GM19023 (cell line): ENCODE measurements around the gene DCST1.

Experiments used
- ATAC-seq: cut with Tn5 transposase; IDR thresholded peaks from one replicate; pipeline ENCODE4 v1.9.1; 2021; ENCODE audit warnings: mild to moderate bottlenecking, moderate library complexity; ENCODE audit not compliant: unreplicated experiment

Gene DCST1

DNA sequence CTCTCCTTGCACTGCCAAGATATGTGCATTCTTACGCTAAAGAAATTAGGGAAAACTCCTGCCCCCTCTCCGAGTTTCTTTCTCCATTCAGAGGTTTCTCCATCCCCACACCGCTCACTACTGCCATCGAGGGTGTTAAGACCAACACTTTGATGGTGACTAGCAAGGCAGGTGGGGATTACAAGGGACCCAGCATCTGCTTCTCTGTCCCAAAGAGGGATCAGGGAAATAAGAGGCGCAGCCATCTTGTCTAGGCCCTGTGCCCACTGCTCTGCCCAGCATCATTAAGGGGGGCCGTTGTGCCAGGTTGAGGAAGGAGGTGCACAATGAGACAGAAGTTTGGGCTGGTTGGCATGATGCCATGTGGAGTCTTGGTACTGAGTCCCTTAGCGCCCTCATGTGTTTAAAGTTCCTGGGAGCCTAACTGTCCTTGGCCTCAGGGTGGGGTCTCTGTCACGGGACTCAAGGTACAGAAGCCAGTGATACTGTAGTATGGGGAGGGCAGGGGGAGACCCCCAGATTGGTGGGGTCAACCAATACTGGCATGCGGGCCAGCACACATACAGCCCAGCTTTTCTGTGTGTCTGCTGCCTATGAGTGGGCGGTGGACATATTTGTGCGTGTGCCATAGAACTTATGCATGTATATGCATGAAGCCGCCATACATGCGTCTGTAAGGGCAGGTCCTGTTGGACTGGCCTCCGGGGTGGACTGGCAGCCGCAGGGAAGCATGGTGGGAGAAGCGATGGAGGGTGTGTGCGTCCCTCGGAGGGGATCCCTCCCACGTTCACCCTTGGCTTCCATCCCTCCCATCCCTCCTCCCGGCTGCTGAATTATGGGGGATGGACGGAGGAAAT, 50.5 kb downstream of the DCST1 start:
- ATAC-seq: no peak

DNA sequence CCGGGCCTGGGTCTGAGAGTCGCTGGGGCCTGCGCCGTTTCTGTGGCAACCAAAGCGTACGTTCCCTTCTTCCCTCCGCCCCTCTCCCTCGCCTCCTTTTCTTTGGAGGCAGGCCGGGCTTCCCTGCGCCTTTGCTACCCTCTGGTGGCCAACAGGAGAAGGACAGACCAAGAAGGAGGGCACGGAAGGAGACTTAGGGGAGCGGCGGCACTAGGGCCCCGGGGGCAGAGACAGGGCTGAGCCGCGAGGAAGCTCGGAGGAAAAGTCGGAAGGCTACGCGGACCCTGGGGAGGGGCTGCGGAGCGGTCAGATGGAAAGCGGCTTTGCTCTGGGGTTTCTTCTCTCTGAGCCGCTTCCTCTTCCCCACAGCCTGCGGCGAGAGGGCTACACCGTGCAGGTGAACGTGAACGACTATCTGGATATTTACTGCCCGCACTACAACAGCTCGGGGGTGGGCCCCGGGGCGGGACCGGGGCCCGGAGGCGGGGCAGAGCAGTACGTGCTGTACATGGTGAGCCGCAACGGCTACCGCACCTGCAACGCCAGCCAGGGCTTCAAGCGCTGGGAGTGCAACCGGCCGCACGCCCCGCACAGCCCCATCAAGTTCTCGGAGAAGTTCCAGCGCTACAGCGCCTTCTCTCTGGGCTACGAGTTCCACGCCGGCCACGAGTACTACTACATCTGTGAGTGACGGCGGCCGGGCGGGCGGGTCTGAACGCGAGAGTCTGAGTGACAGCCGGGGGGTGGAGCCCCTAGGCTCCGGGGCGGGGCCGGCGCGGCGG, 51.3 kb downstream of the DCST1 start:
- ATAC-seq: peak; percentile 78

DNA sequence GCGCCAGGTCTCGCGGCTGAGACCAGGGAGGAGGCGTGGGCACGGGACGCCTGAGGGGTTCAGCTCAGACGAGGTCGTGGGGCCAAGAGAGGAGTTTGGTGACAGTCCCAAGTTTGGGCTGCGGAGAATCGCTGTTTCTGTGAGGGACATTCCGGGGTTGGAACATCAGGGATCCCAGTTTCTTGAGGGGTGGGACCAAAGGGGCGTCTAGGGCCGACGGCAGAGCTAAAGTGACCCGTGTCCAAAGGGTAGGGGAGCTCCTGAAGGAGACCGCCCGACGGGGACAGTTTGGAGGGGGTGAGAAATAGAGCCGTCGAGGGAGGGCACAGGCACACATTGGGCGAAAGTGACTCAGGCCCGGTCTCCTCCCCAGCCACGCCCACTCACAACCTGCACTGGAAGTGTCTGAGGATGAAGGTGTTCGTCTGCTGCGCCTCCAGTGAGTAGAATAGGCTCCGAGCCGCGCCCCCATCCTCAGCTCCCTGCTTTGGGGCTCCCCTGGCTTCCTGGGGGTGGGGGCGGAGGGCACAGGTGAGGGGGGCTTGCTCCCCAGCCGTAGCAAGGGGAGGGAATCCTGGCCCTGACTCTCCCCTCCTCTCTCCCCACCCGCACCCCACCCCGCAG, 52.0 kb downstream of the DCST1 start:
- ATAC-seq: no peak

DNA sequence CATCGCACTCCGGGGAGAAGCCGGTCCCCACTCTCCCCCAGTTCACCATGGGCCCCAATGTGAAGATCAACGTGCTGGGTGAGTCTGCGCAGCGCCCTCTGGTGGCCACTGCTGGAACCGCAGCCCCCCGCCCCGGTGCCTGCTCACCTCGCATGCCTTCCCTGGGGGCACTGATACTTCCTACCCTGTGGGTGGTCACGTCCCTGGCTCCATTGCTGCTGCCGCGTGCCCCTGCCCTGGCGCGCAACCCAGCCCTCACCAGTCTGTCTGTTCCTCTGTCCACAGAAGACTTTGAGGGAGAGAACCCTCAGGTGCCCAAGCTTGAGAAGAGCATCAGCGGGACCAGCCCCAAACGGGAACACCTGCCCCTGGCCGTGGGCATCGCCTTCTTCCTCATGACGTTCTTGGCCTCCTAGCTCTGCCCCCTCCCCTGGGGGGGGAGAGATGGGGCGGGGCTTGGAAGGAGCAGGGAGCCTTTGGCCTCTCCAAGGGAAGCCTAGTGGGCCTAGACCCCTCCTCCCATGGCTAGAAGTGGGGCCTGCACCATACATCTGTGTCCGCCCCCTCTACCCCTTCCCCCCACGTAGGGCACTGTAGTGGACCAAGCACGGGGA, 52.6 kb downstream of the DCST1 start:
- ATAC-seq: no peak

DNA sequence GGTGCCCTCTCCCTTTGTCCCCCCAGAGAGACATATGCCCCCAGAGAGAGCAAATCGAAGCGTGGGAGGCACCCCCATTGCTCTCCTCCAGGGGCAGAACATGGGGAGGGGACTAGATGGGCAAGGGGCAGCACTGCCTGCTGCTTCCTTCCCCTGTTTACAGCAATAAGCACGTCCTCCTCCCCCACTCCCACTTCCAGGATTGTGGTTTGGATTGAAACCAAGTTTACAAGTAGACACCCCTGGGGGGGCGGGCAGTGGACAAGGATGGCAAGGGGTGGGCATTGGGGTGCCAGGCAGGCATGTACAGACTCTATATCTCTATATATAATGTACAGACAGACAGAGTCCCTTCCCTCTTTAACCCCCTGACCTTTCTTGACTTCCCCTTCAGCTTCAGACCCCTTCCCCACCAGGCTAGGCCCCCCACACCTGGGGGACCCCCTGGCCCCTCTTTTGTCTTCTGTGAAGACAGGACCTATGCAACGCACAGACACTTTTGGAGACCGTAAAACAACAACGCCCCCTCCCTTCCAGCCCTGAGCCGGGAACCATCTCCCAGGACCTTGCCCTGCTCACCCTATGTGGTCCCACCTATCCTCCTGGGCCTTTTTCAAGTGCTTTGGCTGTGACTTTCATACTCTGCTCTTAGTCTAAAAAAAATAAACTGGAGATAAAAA, 53.4 kb downstream of the DCST1 start:
- ATAC-seq: no peak

DNA sequence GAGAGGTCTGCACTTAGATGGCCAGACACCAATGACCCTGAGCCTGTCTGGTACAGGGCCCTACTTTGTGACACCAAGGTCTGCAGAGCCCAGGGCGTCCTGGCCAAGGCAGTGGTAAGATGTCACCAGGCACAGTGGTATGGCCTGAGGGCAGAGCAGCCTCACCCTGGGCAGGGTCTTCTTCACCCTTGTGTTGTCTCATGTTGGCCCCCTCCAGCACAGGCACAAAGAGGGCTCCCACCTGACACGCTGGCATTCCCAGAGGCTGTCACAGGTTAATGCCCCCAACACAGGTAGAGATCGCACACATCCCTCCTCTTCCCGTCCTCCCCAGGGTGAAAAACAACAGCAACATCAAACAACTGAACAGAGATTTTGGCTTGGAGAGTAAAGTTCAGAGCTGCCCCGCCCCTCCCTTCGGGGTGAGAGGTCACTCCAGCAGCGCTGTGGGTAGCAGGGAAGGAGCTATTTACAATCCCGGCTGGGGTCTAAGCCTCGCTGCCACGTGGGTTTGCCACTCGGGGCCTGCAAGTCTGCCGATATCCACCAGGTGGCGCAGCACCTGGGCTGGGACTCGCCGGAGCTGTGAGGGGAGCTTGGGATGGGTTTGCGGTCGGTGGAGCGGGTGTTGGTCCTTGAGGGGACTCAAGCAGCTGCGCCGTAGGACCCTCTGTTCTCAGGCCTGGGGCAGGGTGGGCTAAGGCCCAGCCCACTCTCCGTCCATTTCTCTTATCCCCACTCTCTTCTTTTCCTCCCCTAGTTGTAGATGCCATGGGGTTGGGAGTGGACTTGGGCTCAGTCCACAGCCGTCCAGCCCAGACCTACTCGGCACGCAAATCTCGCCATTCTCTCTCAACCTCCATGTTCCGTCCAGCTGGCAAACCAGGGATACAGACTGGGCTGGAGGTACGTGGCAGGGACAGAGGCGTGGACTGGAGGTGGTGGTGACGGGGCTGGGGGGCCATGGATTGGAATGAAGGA, 57.7 kb downstream of the DCST1 start:
- ATAC-seq: no peak

DNA sequence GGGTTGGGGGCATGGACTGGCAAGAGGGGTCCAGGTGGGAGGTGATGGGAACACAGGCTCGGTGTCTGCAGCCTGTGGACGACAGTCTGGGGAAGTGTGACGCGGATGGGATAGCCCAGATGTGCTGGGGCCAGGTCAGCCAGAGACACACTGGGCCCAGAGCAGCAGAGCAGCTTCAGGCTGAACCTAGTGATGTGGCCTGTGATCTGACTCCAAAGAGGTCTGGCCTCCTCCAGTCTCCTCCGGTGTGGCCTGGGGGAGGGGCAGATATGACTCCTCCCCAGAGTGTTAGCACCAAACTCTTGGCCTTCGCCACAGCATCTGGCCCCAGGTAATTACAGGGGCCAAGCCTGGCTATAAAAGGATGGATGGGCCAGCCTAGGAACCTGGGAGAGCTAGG, 58.5 kb downstream of the DCST1 start:
- ATAC-seq: no peak

DNA sequence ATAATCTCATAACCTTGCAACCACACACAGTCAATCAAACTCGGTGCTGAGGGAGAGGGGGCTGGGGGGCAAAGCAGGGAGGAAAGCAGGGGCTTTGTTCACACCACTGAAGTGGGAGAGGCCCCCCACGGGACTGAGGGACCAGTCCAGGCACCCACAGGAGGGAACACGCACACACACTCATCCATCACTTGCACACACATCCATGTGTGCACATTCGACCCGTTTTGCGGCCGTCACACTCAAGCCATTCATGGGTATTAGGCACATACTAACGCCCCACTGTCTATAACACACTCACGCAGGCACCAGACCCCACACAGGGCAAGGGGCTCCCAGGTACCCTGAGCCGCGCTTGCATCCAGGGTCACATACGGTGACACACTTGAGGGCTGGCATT, 59.0 kb downstream of the DCST1 start:
- no peak for ATAC-seq

DNA sequence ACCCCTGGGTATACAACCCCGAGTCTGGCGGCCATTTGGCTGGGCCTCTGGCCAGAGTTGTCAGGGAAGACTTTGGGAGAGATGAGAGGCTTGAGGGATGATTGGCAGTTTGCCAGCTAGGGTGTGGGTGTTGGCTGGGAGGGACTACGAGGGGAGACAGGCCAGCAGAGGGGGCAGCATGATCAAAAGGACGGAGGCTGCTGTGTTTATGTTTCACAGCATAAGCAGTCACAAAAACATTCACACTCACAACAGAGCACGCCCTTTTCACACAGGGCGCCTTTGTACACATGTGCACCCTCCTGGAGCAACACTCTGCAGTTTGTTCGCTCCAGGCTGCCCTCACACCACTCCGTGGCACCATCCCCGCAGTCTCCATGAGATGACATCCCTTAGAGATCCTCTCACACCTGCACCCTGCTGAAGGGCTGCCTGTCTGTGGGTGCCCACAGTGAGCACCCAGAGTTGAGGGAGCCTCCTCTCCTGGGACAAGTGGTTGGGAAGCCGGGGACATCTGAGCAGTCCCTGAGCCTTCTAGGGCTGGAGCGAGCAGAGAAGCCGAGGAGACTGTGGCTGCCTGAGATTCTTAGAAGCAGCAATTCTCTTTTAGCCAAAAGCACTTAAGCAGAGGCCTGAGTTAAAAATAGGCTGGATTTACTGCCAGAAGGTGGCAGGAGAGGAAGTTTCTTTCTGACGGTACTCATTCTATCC, 60.4 kb downstream of the DCST1 start:
- no peak for ATAC-seq

DNA sequence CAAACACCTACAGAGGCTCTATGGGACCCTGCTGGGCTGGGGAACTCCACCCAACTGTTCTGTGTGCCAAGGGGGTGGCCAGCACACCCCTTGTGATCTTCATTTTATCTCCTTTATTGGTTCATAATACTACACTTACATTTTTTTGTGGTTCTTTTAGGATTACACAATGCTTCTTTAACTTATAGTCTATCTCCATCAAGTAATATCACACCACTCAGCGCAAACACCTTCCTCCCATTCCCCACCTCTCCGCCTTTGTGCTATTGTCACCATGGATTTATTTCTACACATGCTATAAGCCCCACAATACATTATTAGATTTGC, 61.0 kb downstream of the DCST1 start:
- no peak for ATAC-seq

DNA sequence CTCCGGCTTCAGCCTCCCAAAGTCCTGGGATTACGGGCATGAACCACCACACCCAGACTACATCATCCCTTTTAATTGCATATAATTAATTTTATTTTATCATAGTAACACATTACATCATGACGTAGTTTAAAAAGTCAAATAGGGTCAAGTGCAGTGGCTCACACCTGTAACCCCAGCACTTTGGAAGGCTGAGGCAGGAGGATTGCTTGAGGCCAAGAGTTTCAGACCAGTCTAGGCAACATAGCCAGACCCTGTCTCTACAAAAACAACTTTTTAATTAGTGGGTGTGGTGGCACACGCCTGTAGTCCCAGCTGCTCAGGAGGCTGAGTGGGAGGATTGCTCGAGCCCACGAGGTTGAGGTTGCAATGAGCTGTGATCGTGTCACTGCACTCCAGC, 65.7 kb downstream of the DCST1 start:
- no peak for ATAC-seq
